ENCODE data around the gene HEXIM2. TPM values are rescaled to one million over a fixed set of nuclear protein-coding genes. Genes with fewer than 3 reads are reported as not detected.

HEXIM2 gene
- total RNA-seq (2022; extraction: Qiagen RNA extraction): 13.0 to 18.2 TPM (median 14.8 TPM) in 5 replicates

GRCh38 chr17:45161288-45162024, at the start of gene HEXIM2:
Gene HEXIM2 (plus strand): TSS chr17:45161875. CDS start chr17:45162794, 919 bp downstream.

DNA sequence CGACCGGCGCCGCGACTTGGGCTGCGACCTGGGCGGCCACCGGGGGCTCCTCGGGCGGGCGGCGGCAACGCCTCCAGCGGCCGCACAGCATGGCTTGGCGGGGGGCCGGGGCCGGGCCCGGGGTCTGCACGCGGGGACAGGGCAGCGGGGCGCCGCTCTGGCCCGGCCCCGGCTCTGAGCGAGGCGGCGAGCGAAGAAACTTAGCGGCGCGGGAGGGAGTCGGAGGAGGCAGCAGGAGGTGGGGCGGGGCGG, 29.4 kb upstream of the HEXIM2 start, which contains the start of gene PLCD3:
TSS of gene PLCD3 (minus strand) at position 196 of the 252 bp plus-strand sequence. CDS start at position 91, 105 bp downstream.

DNA sequence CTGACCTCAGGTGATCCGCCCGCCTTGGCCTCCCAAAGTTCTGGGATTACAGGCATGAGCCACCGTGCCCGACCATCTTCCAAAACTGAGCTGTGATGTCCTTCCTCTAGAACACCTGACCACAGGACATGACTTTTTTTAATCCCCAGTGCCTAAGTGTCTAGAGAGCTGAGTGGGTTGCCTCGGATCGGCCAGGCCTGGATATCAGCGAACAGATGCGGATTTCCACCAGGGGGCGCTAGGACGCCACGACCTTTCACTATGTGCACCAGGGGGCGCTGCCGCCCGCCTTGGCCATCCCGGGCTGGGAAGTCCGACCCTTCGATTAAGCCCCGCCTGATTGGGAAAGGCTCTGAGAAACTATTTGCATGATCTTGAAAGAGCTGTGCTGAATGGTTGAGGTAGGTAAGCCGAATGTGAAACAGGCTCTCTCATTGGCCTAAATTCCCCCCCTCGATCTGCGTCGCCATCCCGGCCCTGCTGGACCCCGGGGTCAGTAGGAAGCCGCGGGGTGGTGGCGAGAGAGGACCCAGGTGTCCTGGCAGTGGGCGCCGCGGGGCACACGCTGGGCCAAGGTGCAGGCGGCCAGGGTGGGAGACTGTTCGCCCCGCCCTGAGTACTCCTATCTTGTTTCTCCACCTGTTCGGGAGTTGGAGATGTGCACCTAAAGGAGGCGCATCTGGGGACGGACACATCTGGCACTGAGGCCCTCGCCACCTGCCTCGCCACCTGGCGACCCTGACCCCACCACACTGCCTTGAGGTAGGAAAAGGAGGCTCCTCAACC, 26.3 kb upstream of the HEXIM2 start, which contains the start of gene ACBD4:
TSS of gene ACBD4 (plus strand) at position 496 of the 786 bp plus-strand sequence. CDS start 458 bp downstream, outside the sequence.

GRCh38 chr17:45148183-45149036, 13.3 kb upstream of the HEXIM2 start, which contains the start of gene HEXIM1:
Gene HEXIM1 (plus strand): TSS chr17:45148475. CDS start chr17:45149191, 716 bp downstream.

Other genes starting within 250 kb of the HEXIM2 start
- gene GFAP, start 246.4 kb upstream of the HEXIM2 start, total RNA-seq (2022; extraction: Qiagen RNA extraction): 0.36 to 0.66 TPM (median 0.57 TPM) in 5 replicates
- 30.5 to 38.1 TPM (median 36.8 TPM) in 5 replicates for gene KIF18B, start 214.1 kb upstream of the HEXIM2 start, total RNA-seq (2022; extraction: Qiagen RNA extraction)
- gene C1QL1, start 193.6 kb upstream of the HEXIM2 start, total RNA-seq (2022; extraction: Qiagen RNA extraction): 15.1 to 35.0 TPM (median 30.3 TPM) in 5 replicates
- gene DCAKD, start 110.2 kb upstream of the HEXIM2 start, total RNA-seq (2022; extraction: Qiagen RNA extraction): 16.2 to 19.9 TPM (median 16.7 TPM) in 5 replicates
- gene NMT1, start 100.6 kb upstream of the HEXIM2 start, total RNA-seq (2022; extraction: Qiagen RNA extraction): 147 to 397 TPM (median 154 TPM) in 5 replicates
- gene PLCD3, start 29.4 kb upstream of the HEXIM2 start, total RNA-seq (2022; extraction: Qiagen RNA extraction): 126 to 190 TPM (median 170 TPM) in 5 replicates
- 6.4 to 7.7 TPM (median 7.5 TPM) in 5 replicates for gene ACBD4, start 26.2 kb upstream of the HEXIM2 start, total RNA-seq (2022; extraction: Qiagen RNA extraction)
- gene HEXIM1, start 13.4 kb upstream of the HEXIM2 start, total RNA-seq (2022; extraction: Qiagen RNA extraction): 38.3 to 50.5 TPM (median 45.4 TPM) in 5 replicates
- 25.4 to 32.3 TPM (median 31.9 TPM) in 5 replicates for gene FMNL1, start 60.0 kb downstream of the HEXIM2 start, total RNA-seq (2022; extraction: Qiagen RNA extraction)
- 0.08 to 0.15 TPM (median 0.11 TPM) in 4 of 5 replicates, not detected in the other for gene SPATA32, start 100.2 kb downstream of the HEXIM2 start, total RNA-seq (2022; extraction: Qiagen RNA extraction)
- 30.5 to 49.2 TPM (median 37.2 TPM) in 5 replicates for gene MAP3K14, start 155.1 kb downstream of the HEXIM2 start, total RNA-seq (2022; extraction: Qiagen RNA extraction)